ENCODE results near the gene PSMG1. TPM values are rescaled to one million over a fixed set of nuclear protein-coding genes. Genes with fewer than 3 reads are reported as not detected.
A peak's percentile ranks its signal among the peaks of the same experiment; 100 is the strongest.

PSMG1 gene
- total RNA-seq, 1 donor from 2014 or later, result 35.0 TPM

GRCh38 chr21:39184050-39184980, 1.1 kb upstream of the PSMG1 start:
- Mint-ChIP-seq H3K36me3 (ENCODE audit: insufficient read depth) (peaks cover 10% of the 10 kb centered on the region), H3K27ac (peak overlapping the region; percentile 98), H3K9me3 (ENCODE audit: low read depth) (no peaks in the 10 kb centered on the region), H3K27me3 (peaks cover 3% of the 10 kb centered on the region), H3K4me1 (ENCODE audit: low read depth) (peaks cover 10% of the 10 kb centered on the region), H3K4me3 (ENCODE audit: low read depth) (peak overlapping the region; percentile 95)
- DNase-seq (ENCODE audit: low spot score, unreplicated experiment), result no peak
- no peak for TF ChIP-seq CTCF (IDR thresholded peaks at IDR 0.05; ENCODE audit: unreplicated experiment)

- no peak for TF ChIP-seq CTCF (IDR thresholded peaks at IDR 0.05; ENCODE audit: unreplicated experiment)
- peaks cover 3% of the 10 kb centered on the region for H3K27me3 Mint-ChIP-seq
- peak overlapping the region; percentile 98 for H3K27ac Mint-ChIP-seq
- no peaks in the 10 kb centered on the region for H3K9me3 Mint-ChIP-seq (ENCODE audit: low read depth)
- DNase-seq (ENCODE audit: low spot score, unreplicated experiment), result no peak
- peaks cover 10% of the 10 kb centered on the region for H3K4me1 Mint-ChIP-seq (ENCODE audit: low read depth)
- H3K4me3 Mint-ChIP-seq (ENCODE audit: low read depth), result peak overlapping the region; percentile 95
- H3K36me3 Mint-ChIP-seq (ENCODE audit: insufficient read depth), result peaks cover 16% of the 10 kb centered on the region
Measured at GRCh38 chr21:39182484-39183271, 573 bp downstream of the PSMG1 start.

- Mint-ChIP-seq H3K36me3 (ENCODE audit: insufficient read depth) (peaks cover 16% of the 10 kb centered on the region), H3K4me1 (ENCODE audit: low read depth) (peaks cover 10% of the 10 kb centered on the region)
- TF ChIP-seq CTCF (IDR thresholded peaks at IDR 0.05; ENCODE audit: unreplicated experiment), result no peak
Measured at GRCh38 chr21:39182016-39182415, 1.2 kb downstream of the PSMG1 start.

GRCh38 chr21:39181205-39181818, 1.9 kb downstream of the PSMG1 start:
- Mint-ChIP-seq H3K4me1 (ENCODE audit: low read depth) (peaks cover 10% of the 10 kb centered on the region), H3K9me3 (ENCODE audit: low read depth) (no peaks in the 10 kb centered on the region), H3K4me3 (ENCODE audit: low read depth) (peak overlapping the region; percentile 95), H3K27ac (no peak overlapping the region), H3K36me3 (ENCODE audit: insufficient read depth) (peaks cover 16% of the 10 kb centered on the region), H3K27me3 (peaks cover 3% of the 10 kb centered on the region)
- no peak for DNase-seq (ENCODE audit: low spot score, unreplicated experiment)
- no peak for TF ChIP-seq CTCF (IDR thresholded peaks at IDR 0.05; ENCODE audit: unreplicated experiment)

More at GRCh38 chr21:39182016-39182415, 1.2 kb downstream of the PSMG1 start:
- DNase-seq (ENCODE audit: low spot score, unreplicated experiment), result no peak
- Mint-ChIP-seq H3K27me3 (peaks cover 3% of the 10 kb centered on the region), H3K9me3 (ENCODE audit: low read depth) (no peaks in the 10 kb centered on the region), H3K4me3 (ENCODE audit: low read depth) (peak overlapping the region; percentile 95), H3K27ac (peak overlapping the region; percentile 98)
